GM12878 (cell line): ENCODE measurements around the gene PDSS2. TPM values are rescaled to one million over a fixed set of nuclear protein-coding genes. Genes with fewer than 3 reads are reported as not detected.

Source experiments
- ATAC-seq: fragments of 200-7000 bp; cut with Tn5 transposase; 3 replicates; pipeline ENCODE4 v1.9.1; 2020; ENCODE audit warnings: mild to moderate bottlenecking, moderate library complexity
- BruUV-seq: library from RNA; stranded (reverse); fragments of 400-500 nt; replicated peaks from 2 replicates; lab custom pipeline; 2021; lab: Mats Ljungman, UMichigan
- CTCF ChIA-PET: fragments of 300-600 bp; sonication (Branson Sonifier 250); formaldehyde crosslinking; extraction: SDS; loops from one replicate; lab custom pipeline; 2021; ENCODE audit warnings: inconsistent platforms; lab: Yijun Ruan, JAX
- POLR2A ChIA-PET: fragments of 350-600 bp; formaldehyde crosslinking; extraction: SDS; loops from one replicate; lab custom pipeline; 2021; ENCODE audit warnings: inconsistent platforms; lab: Charles Lee
- RAD21 ChIA-PET: fragments of 300-600 bp; sonication (Branson Sonifier 250); formaldehyde crosslinking; loops from one replicate; lab custom pipeline; 2023; ENCODE audit warnings: antibody characterized with exemption; ENCODE audit not compliant: unreplicated experiment; lab: Charles Lee
- SMC1A ChIA-PET: fragments of 300-600 bp; sonication (Branson Sonifier 250); formaldehyde crosslinking; loops from one replicate; lab custom pipeline; 2023; ENCODE audit not compliant: unreplicated experiment, uncharacterized antibody; lab: Charles Lee
- DNase-seq: peaks from one replicate; pipeline ENCODE4 v3.0.0-alpha.2; 2011; ENCODE audit warnings: low read depth, low spot score
- FAIRE-seq: peaks from 3 replicates; lab custom pipeline; 2011; peaks lifted over from hg19 to GRCh38; lab: Jason Lieb, UNC
- H2AFZ ChIP-seq: 2 replicates; pipeline ENCODE4 v1.6.0; 2011; ENCODE audit warnings: low read depth, low read length, control low read depth; ENCODE audit not compliant: control insufficient read depth
- H3K27ac ChIP-seq: 2 replicates; pipeline ENCODE4 v1.5.1; 2011; ENCODE audit warnings: control low read depth; ENCODE audit not compliant: control insufficient read depth, insufficient read depth
- H3K27me3 ChIP-seq, 2 experiments: replicated peaks in 1 of 2; 2 replicates each; pipeline versions ENCODE4 v1.6.0 to v1.6.1; 2011; ENCODE audit warnings: low read length in 1 of 2; ENCODE audit not compliant: control insufficient read depth in 2 of 2, insufficient read depth in 2 of 2
- H3K36me3 ChIP-seq, 2 experiments: 2 replicates each; pipeline ENCODE4 v1.5.1; 2011; ENCODE audit warnings: low read length in 1 of 2; ENCODE audit not compliant: control insufficient read depth in 2 of 2, insufficient read depth in 2 of 2
- H3K4me1 ChIP-seq: 2 replicates; pipeline ENCODE4 v1.6.1; 2011; ENCODE audit warnings: mild to moderate bottlenecking, low read length, moderate library complexity, mixed read lengths; ENCODE audit not compliant: control insufficient read depth, insufficient read depth
- H3K4me2 ChIP-seq: 2 replicates; pipeline ENCODE4 v1.6.0; 2011; ENCODE audit warnings: control low read depth; ENCODE audit not compliant: control insufficient read depth, insufficient read depth
- H3K4me3 ChIP-seq: fragments of 200-600 bp; sonication (generic); 2 replicates; pipeline ENCODE4 v1.5.1; 2016
- H3K79me2 ChIP-seq: 2 replicates; pipeline ENCODE4 v1.6.0; 2011; ENCODE audit warnings: low read length; ENCODE audit not compliant: control insufficient read depth, insufficient read depth
- H3K9ac ChIP-seq: 2 replicates; pipeline ENCODE4 v1.8.0; 2011; ENCODE audit warnings: low read length, control low read depth, mixed read lengths; ENCODE audit not compliant: control insufficient read depth, insufficient read depth
- H3K9me3 ChIP-seq: replicated peaks from 3 replicates; pipeline ENCODE4 v1.5.1; 2011; ENCODE audit warnings: mild to moderate bottlenecking, low read length; ENCODE audit not compliant: control insufficient read depth, insufficient read depth
- H4K20me1 ChIP-seq: 2 replicates; pipeline ENCODE4 v1.6.0; 2011; ENCODE audit not compliant: control insufficient read depth, insufficient read depth
- GABPA ChIP-seq: IDR thresholded peaks from 2 replicates; pipeline ENCODE4 v1.6.1; 2014; ENCODE audit warnings: antibody characterized with exemption, low read depth, mild to moderate bottlenecking, inconsistent platforms
- HDAC2 ChIP-seq: fragments of 200-600 bp; sonication (generic); IDR thresholded peaks from 2 replicates; pipeline ENCODE4 v1.6.1; 2017
- HDAC6 ChIP-seq: fragments of 200-600 bp; sonication (generic); IDR thresholded peaks from one replicate; pipeline ENCODE4 v1.8.0; 2017; ENCODE audit warnings: antibody characterized with exemption; ENCODE audit not compliant: unreplicated experiment
- STAT3 ChIP-seq: IDR thresholded peaks from 2 replicates; pipeline ENCODE4 v1.6.1; 2011; ENCODE audit warnings: low read depth, low read length, improper control_type of control experiment
- ZZZ3 ChIP-seq: IDR thresholded peaks from 2 replicates; pipeline ENCODE4 v1.6.1; 2011; ENCODE audit warnings: low read depth; ENCODE audit not compliant: control insufficient read depth, insufficient read length
- WGBS: methylation state at CpG from one replicate; pipeline ENCODE4 v1.1.6; 2016; ENCODE audit warnings: low lambda C conversion rate; ENCODE audit not compliant: insufficient replicate concordance, insufficient coverage; ENCODE audit errors: missing lambda C conversion rate; 5-methylcytosine and 5-hydroxymethylcytosine counted together
- in situ Hi-C: fragments of 300-500 bp; cut with MboI; formaldehyde crosslinking; loops from 9 replicates; pipeline ENCODE4 v1.14.3; 2018; ENCODE audit warnings: mixed read lengths
- intact Hi-C: fragments of 100-400 bp; cut with micrococcal nuclease; formaldehyde crosslinking; loops from one replicate; pipeline ENCODE4 v1.14.2; 2022; ENCODE audit not compliant: unreplicated experiment
- polyA plus RNA-seq, 11 experiments: library from polyadenylated mRNA; depleted of rRNA in 4 of 11; unstranded in 6 of 11; stranded (reverse) in 5 of 11; fragments of >200 nt; fragmentation: Nextera tagmentation in 4 of 11; fragmentation: Illumina TruSeq in 1 of 11; extraction: Ambion mirVana in 4 of 11; extraction: Trizol in 1 of 11; gene quantifications; 1 replicate in 1 of 11; 2 replicates in 10 of 11; pipeline versions ENCODE4 v1.2.1 to v1.2.3, GENCODE V29; 2011 to 2016; ENCODE audit warnings: inconsistent platforms in 2 of 11, missing spikeins in 2 of 11, low read depth in 1 of 11
- total RNA-seq, 4 experiments: library from RNA; depleted of rRNA in 3 of 4; stranded (reverse); fragments of >200 nt in 3 of 4; fragmentation: Illumina TruSeq in 1 of 4; extraction: Trizol in 1 of 4; gene quantifications; 2 replicates each; pipeline versions ENCODE4 v1.2.1 to v1.2.3, GENCODE V29; 2013 to 2021
- TF ChIP-seq, protein P1 (sequence below): IDR thresholded peaks from 2 replicates; pipeline ENCODE4 v1.6.1; 2011; ENCODE audit warnings: low read depth, low read length, improper control_type of control experiment, borderline replicate concordance
- TF ChIP-seq, protein P2 (sequence below): fragments of 450-650 bp; IDR thresholded peaks from 2 replicates; pipeline ENCODE4 v1.6.1; 2017; ENCODE audit warnings: mild to moderate bottlenecking

Gene PDSS2
- total and polyA plus RNA-seq, 10 of the 15 experiments (the other 5 are each of a cell fraction or from before 2014, with no cell fraction given): 7.7 to 15.5 (median 9.6) TPM

DNA sequence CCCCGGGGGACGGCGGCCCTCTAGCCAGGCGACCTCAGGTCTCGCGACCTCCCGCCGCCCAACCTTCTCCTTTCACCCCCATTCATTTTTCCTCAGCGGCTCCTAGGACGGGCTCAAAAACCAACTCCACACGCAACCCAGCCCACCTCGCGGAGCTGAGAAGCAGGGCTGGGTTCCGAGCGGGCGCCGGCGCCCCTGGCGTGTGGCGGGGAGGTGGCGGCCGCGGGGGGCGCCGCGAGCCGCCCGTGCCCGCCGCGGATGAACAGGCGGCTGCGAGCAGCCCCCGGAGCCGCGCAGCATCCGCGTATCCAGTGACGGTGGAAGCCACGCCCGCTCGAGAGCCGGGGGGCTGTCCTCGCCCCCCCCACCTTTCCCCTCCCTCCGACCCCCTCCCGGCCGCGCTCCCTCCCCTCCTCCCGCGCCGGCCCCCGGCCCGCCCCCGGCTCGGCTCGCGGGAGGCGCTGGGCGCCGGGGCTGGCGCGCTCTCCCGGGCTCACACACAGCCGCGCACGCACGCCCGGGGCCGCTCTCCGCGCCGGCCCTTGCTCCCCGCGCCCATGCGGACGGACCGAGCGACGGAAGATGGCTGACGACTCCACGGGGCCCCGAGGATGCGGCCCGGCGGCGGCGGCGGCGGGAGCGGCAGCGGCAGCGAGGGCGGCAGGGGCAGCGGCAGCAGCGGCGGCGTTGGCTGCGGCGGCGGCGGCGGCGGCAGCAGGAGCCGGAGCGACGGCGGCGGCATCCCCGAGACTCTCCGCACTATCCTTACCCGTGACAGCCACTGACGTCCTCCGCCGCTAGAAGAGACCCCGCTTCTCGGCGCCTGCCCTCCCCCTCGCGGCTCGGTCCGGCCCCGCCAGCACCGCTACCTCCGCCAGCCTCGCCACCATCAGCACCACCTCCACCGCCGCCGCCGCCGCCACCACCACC, 30.5 kb upstream of the PDSS2 start, which contains the start of gene SOBP:
TSS of gene SOBP (plus strand) at position 482 of the 930 bp plus-strand sequence. CDS start 500 bp downstream, outside the sequence.
- peak; percentile 53 for ATAC-seq
- peaks cover 15% of the 10 kb centered on the region for H3K4me1 ChIP-seq
- SMC1A ChIA-PET: no interaction called here
- POLR2A ChIA-PET: no interaction called here
- intact Hi-C loops (no loop called here), in situ Hi-C loops (no loop called here)
- WGBS: under 1% methylated on average over 55 of the region's 130 CpGs
- FAIRE-seq: no peak
- RAD21 ChIA-PET: interaction anchor here (0.7 kb wide), 1 partner anchor 172 kb away, joined by 3 read pairs; no protein-coding TSS in a partner anchor
- H3K27ac ChIP-seq: no peak within 1 kb of the TSS
- peak within 1 kb of the TSS; percentile 90 for H3K4me2 ChIP-seq
- no peaks in the 10 kb centered on the region for H3K36me3 ChIP-seq
- H3K4me3 ChIP-seq: peak within 1 kb of the TSS; percentile 94
- H3K79me2 ChIP-seq: no peaks in the 10 kb centered on the region
- H4K20me1 ChIP-seq: no peaks in the 10 kb centered on the region
- H2AFZ ChIP-seq: peak within 1 kb of the TSS; percentile 54
- CTCF ChIA-PET: no interaction called here
- DNase-seq: no peak
- H3K9ac ChIP-seq: no peak within 1 kb of the TSS; the same call in 1 of the 2 replicates
- H3K9me3 ChIP-seq: no peaks in the 10 kb centered on the region
- no TSS peak for BruUV-seq
- TF ChIP-seq STAT3: no peak
- peak; percentile 2 for TF ChIP-seq HDAC6
- TF ChIP-seq ZZZ3: no peak
- no peak for TF ChIP-seq GABPA
- TF ChIP-seq, protein P1, sequence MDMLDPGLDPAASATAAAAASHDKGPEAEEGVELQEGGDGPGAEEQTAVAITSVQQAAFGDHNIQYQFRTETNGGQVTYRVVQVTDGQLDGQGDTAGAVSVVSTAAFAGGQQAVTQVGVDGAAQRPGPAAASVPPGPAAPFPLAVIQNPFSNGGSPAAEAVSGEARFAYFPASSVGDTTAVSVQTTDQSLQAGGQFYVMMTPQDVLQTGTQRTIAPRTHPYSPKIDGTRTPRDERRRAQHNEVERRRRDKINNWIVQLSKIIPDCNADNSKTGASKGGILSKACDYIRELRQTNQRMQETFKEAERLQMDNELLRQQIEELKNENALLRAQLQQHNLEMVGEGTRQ: no peak
- no peak for TF ChIP-seq HDAC2
- TF ChIP-seq, protein P2, sequence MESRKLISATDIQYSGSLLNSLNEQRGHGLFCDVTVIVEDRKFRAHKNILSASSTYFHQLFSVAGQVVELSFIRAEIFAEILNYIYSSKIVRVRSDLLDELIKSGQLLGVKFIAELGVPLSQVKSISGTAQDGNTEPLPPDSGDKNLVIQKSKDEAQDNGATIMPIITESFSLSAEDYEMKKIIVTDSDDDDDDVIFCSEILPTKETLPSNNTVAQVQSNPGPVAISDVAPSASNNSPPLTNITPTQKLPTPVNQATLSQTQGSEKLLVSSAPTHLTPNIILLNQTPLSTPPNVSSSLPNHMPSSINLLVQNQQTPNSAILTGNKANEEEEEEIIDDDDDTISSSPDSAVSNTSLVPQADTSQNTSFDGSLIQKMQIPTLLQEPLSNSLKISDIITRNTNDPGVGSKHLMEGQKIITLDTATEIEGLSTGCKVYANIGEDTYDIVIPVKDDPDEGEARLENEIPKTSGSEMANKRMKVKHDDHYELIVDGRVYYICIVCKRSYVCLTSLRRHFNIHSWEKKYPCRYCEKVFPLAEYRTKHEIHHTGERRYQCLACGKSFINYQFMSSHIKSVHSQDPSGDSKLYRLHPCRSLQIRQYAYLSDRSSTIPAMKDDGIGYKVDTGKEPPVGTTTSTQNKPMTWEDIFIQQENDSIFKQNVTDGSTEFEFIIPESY: no peak
- peaks cover 9 to 34% of the 10 kb centered on the region in 2 experiments for H3K27me3 ChIP-seq
